DOHH2 (cell line): ENCODE results near the gene SLC29A3.
"Not testable (repeated sequence)": the region's sequence is repeated elsewhere in the genome, so short reads cannot be mapped to it uniquely, and the experiment has no call there.

Experiments used
- H3F3A ChIP-seq: fragments of 200-600 bp; sonication (generic), shearing (Covaris generic); 2 replicates; pipeline ENCODE4 v1.6.0; 2016; ENCODE audit warnings: antibody characterized with exemption, mild to moderate bottlenecking; ENCODE audit not compliant: control insufficient read depth, insufficient read depth
- H3K27ac ChIP-seq: fragments of 200-600 bp; sonication (generic); 2 replicates; pipeline ENCODE4 v1.5.1; 2014; ENCODE audit warnings: low read depth, mild to moderate bottlenecking, low read length, moderate library complexity
- H3K27me3 ChIP-seq: fragments of 200-600 bp; sonication (generic); 2 replicates; pipeline ENCODE4 v1.6.1; 2014; ENCODE audit warnings: mild to moderate bottlenecking, low read length, mixed read lengths; ENCODE audit not compliant: control insufficient read depth
- H3K36me3 ChIP-seq: fragments of 200-600 bp; sonication (generic); 2 replicates; pipeline ENCODE4 v1.6.1; 2014; ENCODE audit warnings: mild to moderate bottlenecking, low read length, moderate library complexity, mixed read lengths; ENCODE audit not compliant: control insufficient read depth
- H3K4me1 ChIP-seq: fragments of 200-600 bp; sonication (generic); 2 replicates; pipeline ENCODE4 v1.6.1; 2014; ENCODE audit warnings: mild to moderate bottlenecking, low read length, mixed read lengths; ENCODE audit not compliant: control insufficient read depth
- H3K4me2 ChIP-seq: fragments of 200-600 bp; sonication (generic); 2 replicates; pipeline ENCODE4 v1.6.0; 2014; ENCODE audit warnings: mild to moderate bottlenecking, low read length, moderate library complexity
- H3K4me3 ChIP-seq: fragments of 200-600 bp; sonication (generic); 2 replicates; pipeline ENCODE4 v1.5.1; 2014; ENCODE audit warnings: mild to moderate bottlenecking, low read length, mixed read lengths
- H3K79me2 ChIP-seq: fragments of 200-600 bp; sonication (generic); 2 replicates; pipeline ENCODE4 v1.6.1; 2014; ENCODE audit warnings: mild to moderate bottlenecking, low read length, mixed read lengths; ENCODE audit not compliant: control insufficient read depth
- H3K9me2 ChIP-seq: fragments of 200-600 bp; sonication (generic); replicated peaks from 2 replicates; pipeline ENCODE4 v1.6.1; 2014; ENCODE audit warnings: mild to moderate bottlenecking, low read length, mixed read lengths; ENCODE audit not compliant: control insufficient read depth
- H3K9me3 ChIP-seq: fragments of 200-600 bp; sonication (generic); 2 replicates; pipeline ENCODE4 v1.6.1; 2014; ENCODE audit warnings: antibody characterized with exemption, low read length, mixed read lengths; ENCODE audit not compliant: control insufficient read depth, insufficient read depth
- H4K20me1 ChIP-seq: fragments of 200-600 bp; sonication (generic); 2 replicates; pipeline ENCODE4 v1.6.0; 2014; ENCODE audit warnings: low read depth, mild to moderate bottlenecking, antibody characterized with exemption, low read length, moderate library complexity; ENCODE audit not compliant: control insufficient read depth, insufficient read depth
- CTCF ChIP-seq: fragments of 200-600 bp; sonication (generic); IDR thresholded peaks from one replicate; pipeline ENCODE4 v1.5.1; 2014; ENCODE audit warnings: antibody characterized with exemption, mild to moderate bottlenecking, low read depth, low read length; ENCODE audit not compliant: poor library complexity, severe bottlenecking
- EZH2phosphoT487 ChIP-seq: fragments of 200-600 bp; sonication (generic); IDR thresholded peaks from 2 replicates; pipeline ENCODE4 v1.6.1; 2017; ENCODE audit warnings: borderline replicate concordance, mild to moderate bottlenecking, antibody characterized with exemption, low read length, moderate library complexity, mixed read lengths

Gene SLC29A3

GRCh38 chr10:71271662-71272055 is 47.4 kb upstream of the SLC29A3 start:
- H3K79me2 ChIP-seq = no peaks in the 10 kb centered on the region
- H4K20me1 ChIP-seq = no peaks in the 10 kb centered on the region
- no peak for TF ChIP-seq EZH2phosphoT487
- no peak for TF ChIP-seq CTCF
- no peak overlapping the region for H3K4me2 ChIP-seq
- no peaks in the 10 kb centered on the region for H3K27me3 ChIP-seq
- no peaks in the 10 kb centered on the region for H3F3A ChIP-seq
- H3K27ac ChIP-seq = no peak overlapping the region
- H3K36me3 ChIP-seq = no peaks in the 10 kb centered on the region
- H3K4me3 ChIP-seq = no peak overlapping the region
- H3K9me3 ChIP-seq = no peaks in the 10 kb centered on the region
- H3K9me2 ChIP-seq = no peaks in the 10 kb centered on the region
- no peaks in the 10 kb centered on the region for H3K4me1 ChIP-seq

- no peak overlapping the region for H3K4me3 ChIP-seq
- no peaks in the 10 kb centered on the region for H3K79me2 ChIP-seq
- no peaks in the 10 kb centered on the region for H3K36me3 ChIP-seq
- no peaks in the 10 kb centered on the region for H3K9me2 ChIP-seq
- H3K27ac ChIP-seq = no peak overlapping the region
- no peaks in the 10 kb centered on the region for H4K20me1 ChIP-seq
- H3K4me2 ChIP-seq = no peak overlapping the region
- H3K4me1 ChIP-seq = no peaks in the 10 kb centered on the region
- TF ChIP-seq EZH2phosphoT487 (no peak), CTCF (no peak)
- H3F3A ChIP-seq = no peaks in the 10 kb centered on the region
- H3K9me3 ChIP-seq = no peaks in the 10 kb centered on the region
- no peaks in the 10 kb centered on the region for H3K27me3 ChIP-seq
Measured at GRCh38 chr10:71272056-71272771, 46.8 kb upstream of the SLC29A3 start.

- H4K20me1 ChIP-seq, H3K27ac ChIP-seq, H3F3A ChIP-seq, H3K27me3 ChIP-seq, H3K4me2 ChIP-seq, H3K4me1 ChIP-seq, H3K36me3 ChIP-seq, H3K79me2 ChIP-seq, H3K4me3 ChIP-seq, H3K9me3 ChIP-seq, H3K9me2 ChIP-seq: not testable (repeated sequence)
Measured at GRCh38 chr10:71272974-71273373, 46.1 kb upstream of the SLC29A3 start.

GRCh38 chr10:71273506-71273905 is 45.6 kb upstream of the SLC29A3 start:
- Histone ChIP-seq H3K4me2 (no peak overlapping the region), H3K9me3 (no peaks in the 10 kb centered on the region), H3K36me3 (no peaks in the 10 kb centered on the region), H3K9me2 (no peaks in the 10 kb centered on the region), H3K27me3 (no peaks in the 10 kb centered on the region), H3K4me3 (no peak overlapping the region), H3K27ac (no peak overlapping the region), H3F3A (no peaks in the 10 kb centered on the region), H3K4me1 (no peaks in the 10 kb centered on the region), H3K79me2 (no peaks in the 10 kb centered on the region), H4K20me1 (no peaks in the 10 kb centered on the region)
- TF ChIP-seq CTCF = no peak
- TF ChIP-seq EZH2phosphoT487 = no peak
